Stimulated activated naive CD8-positive, alpha-beta T cell treated with anti-CD3 and anti-CD28 coated beads, Interleukin-15, Interleukin-2, amounts not matched to agents 100 U/mL and 50 U/mL, for 24 hours (primary cell): Measurements from ENCODE around the gene DAGLB.
A peak's percentile ranks its signal among the peaks of the same experiment; 100 is the strongest.
"Not testable (repeated sequence)": the region's sequence is repeated elsewhere in the genome, so short reads cannot be mapped to it uniquely, and the experiment has no call there.

ENCODE experiments used
- ATAC-seq: fragments of 150-1000 bp; cut with Tn5 transposase; one replicate; pipeline ENCODE4 v1.10.0; 2021
- DNase-seq: peaks from one replicate; pipeline ENCODE4 v3.0.0; 2021

The DAGLB gene

GRCh38 chr7:6398943-6399342, 48.8 kb downstream of the DAGLB start:
- ATAC-seq (no peak), DNase-seq (no peak)

- not testable (repeated sequence) for DNase-seq, ATAC-seq
Observed at GRCh38 chr7:6397759-6398495, 49.8 kb downstream of the DAGLB start.

GRCh38 chr7:6395898-6396595, 51.7 kb downstream of the DAGLB start:
- DNase-seq (no peak), ATAC-seq (no peak)

- DNase-seq (no peak), ATAC-seq (no peak)
Observed at GRCh38 chr7:6394114-6394513, 53.6 kb downstream of the DAGLB start.

- ATAC-seq: no peak
- no peak for DNase-seq
Observed at GRCh38 chr7:6393667-6394056, 54.1 kb downstream of the DAGLB start.

GRCh38 chr7:6392712-6393666, 54.8 kb downstream of the DAGLB start:
- ATAC-seq: peak; percentile 93
- peak; percentile 53 for DNase-seq

- DNase-seq (no peak), ATAC-seq (no peak)
Observed at GRCh38 chr7:6389728-6390127, 58.0 kb downstream of the DAGLB start.

- DNase-seq (no peak), ATAC-seq (no peak)
Observed at GRCh38 chr7:6387734-6388294, 59.9 kb downstream of the DAGLB start.

GRCh38 chr7:6386779-6387178, 61.0 kb downstream of the DAGLB start:
- no peak for ATAC-seq

GRCh38 chr7:6385909-6386560, 61.7 kb downstream of the DAGLB start:
- ATAC-seq: no peak
- no peak for DNase-seq

More at GRCh38 chr7:6386779-6387178, 61.0 kb downstream of the DAGLB start:
- no peak for DNase-seq

GRCh38 chr7:6385110-6385781, 62.5 kb downstream of the DAGLB start:
- ATAC-seq (no peak), DNase-seq (no peak)

- ATAC-seq: no peak
- DNase-seq: no peak
Observed at GRCh38 chr7:6384327-6384726, 63.4 kb downstream of the DAGLB start.

GRCh38 chr7:6382817-6383216, 64.9 kb downstream of the DAGLB start:
- DNase-seq (no peak), ATAC-seq (no peak)

- not testable (repeated sequence) for DNase-seq, ATAC-seq
Observed at GRCh38 chr7:6381846-6382245, 65.9 kb downstream of the DAGLB start.

GRCh38 chr7:6380310-6381095, 67.3 kb downstream of the DAGLB start:
- no peak for ATAC-seq
- no peak for DNase-seq

GRCh38 chr7:6379886-6380285, 67.9 kb downstream of the DAGLB start:
- DNase-seq: no peak
- no peak for ATAC-seq

GRCh38 chr7:6378556-6378955, 69.2 kb downstream of the DAGLB start:
- not testable (repeated sequence) for ATAC-seq, DNase-seq

- DNase-seq (no peak), ATAC-seq (no peak)
Observed at GRCh38 chr7:6376820-6377219, 70.9 kb downstream of the DAGLB start.

GRCh38 chr7:6375348-6376101, 72.2 kb downstream of the DAGLB start:
- ATAC-seq (no peak), DNase-seq (peak; percentile 15)
